HG02642 (cell line): ENCODE results near the gene BIN1.
"Not testable (repeated sequence)": the region's sequence is repeated elsewhere in the genome, so short reads cannot be mapped to it uniquely, and the experiment has no call there.

Experiments
- ATAC-seq: cut with Tn5 transposase; IDR thresholded peaks from one replicate; pipeline ENCODE4 v1.9.1; 2021; ENCODE audit warnings: mild to moderate bottlenecking; ENCODE audit not compliant: unreplicated experiment, poor library complexity

Gene BIN1

GRCh38 chr2:127034883-127035611 lies 71.9 kb downstream of the BIN1 start:
- peak; percentile 65 for ATAC-seq

- ATAC-seq = no peak
Observed at GRCh38 chr2:127034051-127034450, 72.9 kb downstream of the BIN1 start.

GRCh38 chr2:127032621-127033020 lies 74.3 kb downstream of the BIN1 start:
- no peak for ATAC-seq

- ATAC-seq = no peak
Observed at GRCh38 chr2:127029350-127030051, 77.5 kb downstream of the BIN1 start.

DNA sequence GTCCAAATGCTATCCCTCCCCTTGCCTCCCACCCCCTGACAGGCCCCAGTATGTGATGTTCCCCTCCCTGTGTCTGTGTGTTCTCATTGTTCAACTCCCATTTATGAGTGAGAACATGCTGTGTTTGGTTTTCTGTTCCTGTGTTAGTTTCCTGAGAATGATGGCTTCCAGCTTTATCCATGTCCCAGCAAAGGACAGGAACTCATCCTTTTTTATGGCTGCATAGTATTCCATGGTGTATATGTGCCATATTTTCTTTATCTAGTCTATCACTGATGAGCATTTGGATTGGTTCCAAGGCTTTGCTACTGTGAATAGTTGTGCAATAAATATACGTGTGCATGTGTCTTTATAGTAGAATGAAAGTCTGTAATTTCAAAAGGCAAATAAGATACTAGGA lies 78.2 kb downstream of the BIN1 start:
- ATAC-seq = not testable (repeated sequence)

- no peak for ATAC-seq
Observed at GRCh38 chr2:127027715-127028114, 79.2 kb downstream of the BIN1 start.

GRCh38 chr2:127025359-127026166 lies 81.4 kb downstream of the BIN1 start:
- peak; percentile 92 for ATAC-seq

DNA sequence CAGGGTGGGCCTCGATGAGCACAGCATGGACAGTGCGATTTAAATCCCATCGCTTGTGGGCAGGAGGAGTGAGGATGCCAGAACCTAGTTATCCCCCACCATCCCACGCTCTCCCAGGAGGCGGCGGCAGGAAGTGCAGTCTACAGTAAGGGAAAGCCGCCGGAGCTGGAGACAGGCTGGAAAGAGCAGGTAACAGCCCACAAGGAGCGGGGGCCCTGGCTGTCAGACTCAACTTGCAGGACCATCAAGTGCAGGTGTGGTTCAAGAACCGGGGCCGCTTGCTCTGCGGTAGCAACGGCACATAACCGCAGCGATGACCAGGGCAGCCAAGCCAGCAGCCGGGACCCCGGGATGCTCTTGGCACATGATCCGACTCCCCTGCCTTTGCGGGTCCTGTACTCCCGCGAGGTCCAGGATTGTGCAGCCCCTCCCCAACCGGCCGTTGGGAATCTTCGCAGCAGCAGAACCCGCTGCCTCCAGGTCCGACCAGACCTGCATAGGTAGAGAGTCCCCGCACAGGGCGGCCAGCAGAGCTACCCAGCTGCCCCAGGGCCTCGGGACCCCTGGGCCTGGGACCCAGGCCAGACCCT lies 82.1 kb downstream of the BIN1 start:
- no peak for ATAC-seq

- no peak for ATAC-seq
Observed at GRCh38 chr2:127023504-127023903, 83.5 kb downstream of the BIN1 start.

DNA sequence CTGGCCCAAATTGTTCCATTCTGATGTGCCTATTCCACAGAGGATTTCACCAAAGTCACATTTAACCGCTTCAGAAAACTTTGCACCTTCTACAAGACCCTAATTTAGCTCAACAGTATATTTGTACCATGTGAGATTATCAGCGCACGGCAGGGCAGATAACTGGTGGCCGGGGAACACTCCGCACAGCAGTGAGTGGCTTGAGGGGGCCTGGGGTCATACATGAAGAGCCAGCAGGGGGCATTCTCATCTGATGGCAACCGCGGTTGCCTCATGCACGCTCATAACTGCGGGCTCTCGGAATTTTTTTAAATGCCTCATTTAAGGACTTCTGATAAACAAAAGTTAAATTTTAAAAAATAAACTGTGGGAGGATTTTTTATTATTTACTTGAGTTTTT lies 84.1 kb downstream of the BIN1 start:
- no peak for ATAC-seq

DNA sequence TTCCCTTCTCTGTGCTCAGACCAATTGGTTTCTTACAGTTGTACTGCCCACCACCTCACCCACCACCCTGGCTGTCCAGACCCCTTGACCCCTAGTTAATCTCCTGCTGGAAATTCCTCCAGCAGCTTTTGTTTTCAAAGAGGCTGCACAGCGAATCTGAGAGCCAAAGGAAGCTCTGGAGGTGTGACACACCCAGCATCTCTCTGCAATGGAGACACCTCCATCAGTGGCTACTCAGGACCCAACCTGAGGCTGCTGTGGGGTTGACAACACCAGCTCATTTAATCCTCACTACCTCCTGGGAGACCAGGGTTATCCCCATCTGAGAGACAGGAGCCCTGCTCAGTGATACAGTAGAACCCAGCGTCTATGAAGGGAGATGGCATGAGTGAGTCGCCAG lies 86.4 kb downstream of the BIN1 start:
- ATAC-seq = no peak

GRCh38 chr2:127017548-127017947 lies 89.4 kb downstream of the BIN1 start:
- no peak for ATAC-seq

GRCh38 chr2:127016329-127016728 lies 90.6 kb downstream of the BIN1 start:
- no peak for ATAC-seq

DNA sequence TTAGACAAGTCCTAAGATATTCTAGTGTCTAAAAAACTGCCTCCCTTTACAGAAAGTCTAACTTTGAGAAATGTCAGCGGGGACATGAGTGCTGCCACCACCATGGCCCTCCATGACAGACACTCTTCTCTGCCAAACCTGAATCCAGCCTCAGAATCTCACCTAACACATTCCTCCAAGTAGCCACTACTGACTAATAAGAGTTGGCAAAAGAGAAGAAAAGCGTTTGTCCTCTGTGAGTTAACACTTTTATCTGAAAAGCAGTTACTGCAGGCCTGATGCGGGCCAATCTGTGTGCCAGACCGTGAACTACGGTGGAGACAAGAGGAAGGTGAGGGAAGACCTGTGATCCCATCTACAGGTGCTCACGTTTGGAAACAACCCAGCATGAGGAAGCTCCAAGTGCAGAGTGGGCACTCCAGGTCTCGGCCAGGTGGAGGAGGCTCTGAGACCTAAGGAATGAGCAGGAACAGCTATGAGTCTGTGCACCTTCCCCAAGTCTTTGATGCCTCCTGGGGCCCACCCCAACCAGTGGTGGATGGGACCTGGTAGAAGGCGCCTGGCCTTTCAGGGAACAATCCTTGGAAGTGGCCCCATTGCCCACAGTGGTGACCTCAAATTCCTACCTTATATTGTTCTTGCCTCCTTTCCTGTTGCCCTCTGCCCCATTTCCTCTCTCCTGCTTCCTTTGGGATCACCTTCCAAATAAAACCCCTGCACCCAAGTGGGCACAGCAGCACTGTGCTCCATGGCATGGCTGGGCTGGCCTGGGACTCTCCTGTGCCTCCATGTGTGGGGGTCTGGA lies 91.6 kb downstream of the BIN1 start:
- ATAC-seq = no peak

- ATAC-seq = no peak
Observed at GRCh38 chr2:127014630-127015029, 92.3 kb downstream of the BIN1 start.

GRCh38 chr2:127014224-127014623 lies 92.7 kb downstream of the BIN1 start:
- ATAC-seq = no peak

- no peak for ATAC-seq
Observed at GRCh38 chr2:127012868-127013267, 94.1 kb downstream of the BIN1 start.

DNA sequence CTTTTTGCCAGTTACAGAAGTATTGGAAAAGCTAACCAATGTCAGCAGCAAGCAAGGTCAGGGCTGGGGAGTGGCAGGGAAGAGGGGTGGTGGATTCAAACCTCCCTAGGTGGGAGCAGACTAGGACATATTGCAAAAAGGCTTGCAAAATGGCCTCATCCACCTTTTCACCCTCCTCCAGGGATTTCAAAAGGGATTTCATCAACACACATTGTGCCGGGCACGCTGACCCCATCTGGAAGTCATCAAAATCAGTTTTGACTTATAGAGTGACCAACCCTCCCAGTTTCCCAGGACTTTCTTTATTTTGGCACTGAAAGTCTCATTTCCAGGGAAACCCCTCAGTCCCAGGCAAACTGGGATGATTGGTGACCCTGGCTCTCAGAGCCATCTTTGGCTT lies 94.7 kb downstream of the BIN1 start:
- no peak for ATAC-seq

DNA sequence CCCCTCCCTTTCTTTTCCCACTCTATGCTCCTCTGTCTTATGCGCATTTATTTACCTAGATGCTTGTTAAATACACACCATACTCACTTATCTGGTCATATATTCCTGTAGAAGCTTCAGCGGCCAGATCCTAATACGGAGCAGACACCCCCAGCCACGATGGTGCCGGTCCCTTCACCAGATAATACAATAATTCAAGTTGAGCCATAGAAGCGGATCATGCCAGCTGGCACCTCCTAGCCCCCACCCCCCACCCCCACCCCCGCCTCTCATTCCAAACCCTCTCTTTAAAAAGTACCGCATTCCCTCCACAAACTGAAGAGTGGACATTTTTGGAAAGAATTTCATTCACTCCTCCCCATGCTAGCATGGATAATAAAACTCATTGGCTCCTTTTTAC lies 95.2 kb downstream of the BIN1 start:
- no peak for ATAC-seq

DNA sequence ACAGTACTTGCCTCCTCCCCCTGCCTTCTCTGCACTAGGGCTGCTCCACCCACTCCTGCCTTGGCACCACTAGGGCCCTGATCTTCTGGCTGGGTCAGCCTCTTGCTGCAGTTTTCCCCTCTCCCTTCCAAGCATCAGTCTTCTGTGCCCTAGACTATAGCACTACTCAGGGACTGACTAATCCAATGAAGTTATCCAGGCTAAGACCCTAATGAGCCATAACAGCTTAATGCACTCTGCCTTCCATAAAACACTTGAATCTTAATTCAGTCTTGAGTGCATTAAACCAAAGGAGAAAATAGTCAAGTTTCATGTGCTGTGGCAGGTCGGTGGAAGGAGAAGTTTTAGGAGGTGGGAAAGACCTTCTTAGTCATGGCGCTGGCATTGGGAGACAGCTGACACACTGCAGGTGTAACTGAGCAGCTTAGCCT lies 95.7 kb downstream of the BIN1 start:
- ATAC-seq = no peak
